GM21529 (cell line): ENCODE results near the gene EXOSC6.
"Not testable (repeated sequence)": the region's sequence is repeated elsewhere in the genome, so short reads cannot be mapped to it uniquely, and the experiment has no call there.

ENCODE experiments used
- ATAC-seq: cut with Tn5 transposase; IDR thresholded peaks from one replicate; pipeline ENCODE4 v1.9.1; 2021; ENCODE audit not compliant: unreplicated experiment

The EXOSC6 gene

DNA sequence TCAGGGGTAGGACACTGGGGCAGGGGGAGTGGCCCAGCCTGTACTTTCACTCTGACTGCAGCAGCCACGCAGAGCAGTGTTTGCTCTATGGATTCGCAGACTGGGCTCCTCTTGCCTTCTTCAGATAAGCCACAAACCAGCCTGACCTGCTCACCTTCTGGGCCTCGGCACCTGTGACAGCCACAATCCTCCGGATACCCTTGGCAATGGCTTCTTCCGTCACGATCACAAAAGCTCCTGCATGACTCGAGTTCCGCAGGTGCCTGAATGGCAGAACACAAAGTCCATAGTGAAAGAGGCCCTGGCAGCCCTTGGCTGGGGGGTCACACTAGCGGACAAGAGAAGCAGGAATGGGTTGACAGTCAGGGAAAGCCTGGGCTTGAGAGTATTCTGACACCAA, 3.8 kb upstream of the EXOSC6 start:
- no peak for ATAC-seq

DNA sequence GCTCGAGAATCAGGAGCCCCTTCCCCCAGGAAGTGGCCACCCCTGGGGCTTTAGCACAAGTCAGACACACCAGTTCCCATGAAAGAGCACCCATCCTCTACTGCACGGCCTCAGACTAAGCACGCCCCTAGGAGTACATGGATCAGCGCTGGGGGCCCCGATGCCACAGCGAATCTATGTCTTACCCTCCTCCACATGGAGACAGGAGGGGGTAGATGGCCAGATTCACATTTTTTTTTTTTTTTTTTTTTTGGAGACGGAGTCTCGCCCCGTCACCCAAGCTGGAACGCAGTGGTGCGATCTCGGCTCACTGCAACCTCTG, 3.2 kb upstream of the EXOSC6 start:
- no peak for ATAC-seq

DNA sequence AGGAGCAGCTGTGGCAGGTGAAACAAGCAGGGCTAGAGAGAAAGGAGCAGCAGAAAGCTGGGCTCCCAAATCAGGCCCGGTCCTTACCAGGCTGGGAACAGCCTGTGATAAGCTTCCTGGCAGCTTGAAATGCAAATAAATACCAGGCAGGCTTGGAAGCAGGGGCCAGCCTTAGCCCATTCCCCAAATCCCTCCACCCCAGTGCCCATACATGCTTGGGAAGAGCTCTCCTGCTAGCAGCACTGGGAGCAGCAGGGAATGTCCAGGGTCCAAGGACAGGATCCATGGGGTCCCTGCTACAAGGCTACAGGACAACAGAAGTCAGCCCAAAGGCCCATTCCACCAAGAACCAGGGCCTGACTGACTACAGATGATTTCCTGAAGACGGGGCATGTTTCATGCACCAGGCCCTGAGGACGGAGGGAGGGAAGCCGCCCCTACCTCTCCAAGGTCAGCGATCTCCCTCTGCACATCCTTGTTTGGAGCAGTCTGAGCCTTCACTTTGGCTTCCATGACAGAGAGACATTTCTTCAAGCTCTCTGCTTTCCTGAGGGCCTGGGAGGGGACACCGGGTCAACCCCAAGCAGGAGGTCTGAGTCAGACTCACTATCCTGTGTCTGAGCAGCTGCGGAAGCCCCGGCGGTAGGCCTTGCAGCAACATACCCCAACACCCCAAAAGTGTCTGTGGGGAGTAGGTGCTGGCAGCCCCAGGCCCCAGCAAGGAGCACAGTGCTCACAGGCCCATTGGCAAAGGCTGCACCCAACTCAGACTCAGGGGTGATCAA, 2.6 kb upstream of the EXOSC6 start:
- no peak for ATAC-seq

DNA sequence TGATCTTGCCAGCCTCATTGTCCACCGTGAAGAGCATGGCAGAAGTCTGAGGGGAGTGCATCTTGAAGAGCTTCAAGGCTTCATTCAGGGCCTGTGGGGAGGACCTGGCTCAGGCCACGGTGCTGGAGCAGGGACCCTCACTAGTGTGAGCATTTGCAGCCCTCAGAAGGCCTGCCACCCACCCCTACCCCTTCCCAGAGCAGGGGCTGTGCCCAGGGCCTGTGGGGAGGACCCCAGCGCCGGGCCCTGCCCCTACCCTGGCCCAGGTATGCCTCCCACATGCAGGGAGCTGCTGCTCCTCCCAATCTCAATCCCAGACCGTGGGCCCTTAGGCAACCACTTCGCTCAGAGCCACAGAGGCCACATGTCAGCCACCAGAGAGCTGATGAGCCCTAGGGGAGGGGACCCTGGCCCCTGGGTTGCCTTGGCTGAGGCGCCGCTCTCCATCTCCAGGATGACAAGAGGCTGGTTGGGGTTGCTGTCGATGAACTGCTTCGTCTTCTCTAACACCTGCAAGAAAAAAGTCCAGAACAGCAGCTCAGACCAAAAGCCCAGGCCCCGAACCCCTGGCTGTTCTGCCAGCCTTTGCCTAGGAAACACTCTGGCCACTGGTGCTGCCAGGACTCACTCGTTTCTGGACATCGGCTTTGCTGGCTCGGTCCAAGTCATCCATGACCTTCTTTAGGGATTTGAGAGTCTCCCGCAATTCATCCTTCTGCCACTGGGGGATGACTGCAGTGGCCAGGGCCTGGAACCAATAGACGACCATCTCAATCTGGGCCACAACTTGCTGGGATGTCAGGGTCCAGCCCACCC, 1.8 kb upstream of the EXOSC6 start:
- no peak for ATAC-seq

DNA sequence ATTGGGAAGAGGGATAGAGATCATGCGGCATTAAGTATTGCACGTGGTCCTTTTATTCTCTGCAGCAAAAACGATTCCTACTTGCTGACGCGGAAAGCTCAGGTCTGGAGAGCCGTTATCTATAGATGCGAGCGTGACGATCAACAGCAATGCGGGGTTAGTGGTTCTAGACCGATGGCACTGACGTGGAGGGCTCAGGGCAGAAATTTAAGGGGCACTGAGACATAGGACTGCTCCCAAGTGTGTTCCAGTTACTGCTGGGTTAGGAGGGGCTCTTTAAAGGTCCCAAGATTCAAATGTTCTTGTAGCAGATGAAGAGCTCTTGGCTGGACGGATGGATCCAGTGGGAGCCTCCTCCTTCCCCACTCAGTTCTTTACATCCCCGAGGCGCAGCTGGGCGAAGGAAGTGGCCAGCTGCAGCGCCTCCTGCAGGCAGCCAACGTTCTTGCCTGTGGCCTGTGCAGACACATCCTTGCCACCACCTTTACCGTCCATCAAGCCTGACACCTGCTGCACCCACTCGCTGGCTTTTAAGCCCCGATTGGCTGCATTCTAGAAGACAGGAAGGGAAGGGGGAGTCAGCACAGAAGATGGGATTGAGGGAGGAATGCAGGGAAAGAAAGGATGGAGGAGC, 732 bp upstream of the EXOSC6 start:
- ATAC-seq, result no peak

DNA sequence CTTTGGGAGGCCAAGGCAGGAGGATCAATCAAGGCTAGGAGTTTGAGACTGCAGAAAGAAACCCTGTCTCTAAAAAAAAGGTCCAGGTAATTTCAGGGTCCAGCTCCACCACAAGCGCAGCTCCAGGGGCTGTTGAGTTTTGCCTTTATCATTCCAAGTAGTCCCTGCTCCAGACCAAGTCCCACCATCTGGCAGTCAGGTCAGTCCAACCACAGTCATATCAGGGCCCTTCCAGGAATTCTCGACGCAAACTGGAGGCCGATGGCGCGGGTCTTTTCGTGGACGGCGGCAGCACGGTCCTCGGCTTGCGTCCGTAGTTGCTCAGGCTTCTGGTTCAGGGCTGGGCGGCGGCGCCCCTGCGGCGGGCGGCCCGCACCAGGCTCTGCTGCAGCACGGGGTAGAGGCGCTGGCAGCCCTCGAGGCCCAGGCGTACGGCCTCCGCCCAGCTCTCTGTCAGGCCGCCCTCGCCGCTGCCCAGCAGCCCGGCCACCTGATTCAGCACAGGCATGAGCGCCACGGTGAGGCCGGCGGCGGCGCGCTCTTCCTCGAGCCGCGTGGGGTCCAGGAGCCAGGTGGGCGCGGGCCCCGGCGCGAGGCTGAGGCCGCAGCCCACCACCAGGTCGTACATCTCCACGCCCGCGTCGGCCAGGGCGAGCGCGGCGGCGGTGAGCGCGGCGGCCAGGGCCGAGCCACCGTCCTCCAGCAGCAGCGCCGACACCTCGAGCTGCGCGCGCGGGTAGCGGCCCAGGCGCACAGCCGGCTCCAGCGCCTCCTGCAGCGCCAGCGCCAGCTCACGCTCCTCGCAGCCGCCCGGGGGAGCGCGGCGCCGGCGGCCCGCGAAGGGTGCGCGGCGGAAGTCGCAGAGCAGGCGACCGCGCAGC, 752 bp downstream of the EXOSC6 start:
- peak; percentile 38 for ATAC-seq

DNA sequence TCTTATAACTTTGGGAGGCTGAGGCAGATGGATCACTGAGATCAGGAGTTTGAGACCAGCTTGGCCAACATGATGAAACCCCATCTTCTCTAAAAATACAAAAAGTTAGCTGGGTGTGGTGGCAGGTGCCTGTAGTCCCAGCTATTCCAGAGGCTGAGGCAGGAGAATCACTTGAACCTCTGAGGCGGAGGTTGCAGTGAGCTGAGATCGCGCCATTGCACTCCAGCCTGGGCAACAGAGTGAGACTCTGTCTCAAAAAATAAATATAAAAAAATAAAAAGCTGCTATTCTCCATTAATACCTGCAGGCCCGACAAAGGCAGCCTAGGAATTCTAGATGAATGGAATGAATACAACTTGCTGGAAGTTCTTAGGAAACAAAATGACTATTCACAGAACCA, 2.0 kb downstream of the EXOSC6 start:
- not testable (repeated sequence) for ATAC-seq

DNA sequence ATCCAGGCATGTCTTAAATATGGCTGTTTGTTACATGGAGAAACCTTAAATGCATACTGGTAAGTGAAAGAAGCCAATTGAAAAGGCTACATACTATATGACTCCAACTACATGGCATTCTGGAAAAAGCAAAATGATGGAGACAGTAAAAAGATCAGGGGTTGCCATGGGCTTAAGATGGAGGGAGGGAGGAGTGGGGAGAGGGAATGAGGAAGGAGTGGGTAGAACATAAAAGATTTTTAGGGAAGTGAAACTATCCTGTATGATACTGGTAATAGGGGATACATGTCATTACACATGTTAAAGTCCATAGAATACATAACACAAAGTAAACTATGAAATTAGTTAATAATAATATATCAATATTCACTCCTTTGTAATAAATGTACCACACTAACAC, 13.0 kb downstream of the EXOSC6 start:
- not testable (repeated sequence) for ATAC-seq

DNA sequence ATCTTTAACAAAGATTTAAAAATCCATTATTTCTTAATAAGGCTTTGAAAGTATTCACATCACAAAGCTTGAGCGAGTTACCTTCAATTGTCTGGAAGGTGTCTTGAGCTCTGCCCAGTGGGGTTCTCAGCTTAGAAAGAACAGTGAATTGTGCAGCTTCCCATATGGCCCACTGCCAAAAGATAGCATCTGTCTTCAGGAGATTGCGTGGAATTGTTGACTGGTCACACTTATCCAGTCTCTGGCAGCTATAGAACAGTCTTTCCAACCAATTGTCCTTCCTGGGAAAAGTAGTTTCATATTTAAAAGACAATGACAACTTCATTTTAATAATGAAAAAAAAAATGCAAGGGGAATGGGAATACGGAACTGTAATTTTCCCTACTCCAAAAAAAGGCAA, 19.9 kb downstream of the EXOSC6 start:
- not testable (repeated sequence) for ATAC-seq

DNA sequence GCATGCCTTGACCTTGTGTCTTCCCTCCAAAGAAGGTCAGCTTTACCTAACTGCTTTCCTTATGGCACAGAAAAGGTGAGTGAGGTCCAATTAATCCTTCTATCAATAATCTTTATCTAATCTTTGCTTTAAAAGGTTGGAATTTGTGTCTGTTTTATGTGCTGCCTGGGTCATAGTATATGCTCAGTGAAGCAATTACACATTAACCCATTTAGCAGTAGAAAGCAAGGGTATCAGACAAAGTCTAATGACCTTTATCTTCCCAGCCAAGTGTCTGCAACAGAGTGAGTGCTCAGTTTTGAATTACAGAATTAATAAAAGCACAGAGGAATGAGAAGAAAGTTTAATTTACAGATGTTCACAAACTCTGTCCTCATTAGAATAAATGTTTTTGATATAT, 25.7 kb downstream of the EXOSC6 start:
- ATAC-seq, result not testable (repeated sequence)

DNA sequence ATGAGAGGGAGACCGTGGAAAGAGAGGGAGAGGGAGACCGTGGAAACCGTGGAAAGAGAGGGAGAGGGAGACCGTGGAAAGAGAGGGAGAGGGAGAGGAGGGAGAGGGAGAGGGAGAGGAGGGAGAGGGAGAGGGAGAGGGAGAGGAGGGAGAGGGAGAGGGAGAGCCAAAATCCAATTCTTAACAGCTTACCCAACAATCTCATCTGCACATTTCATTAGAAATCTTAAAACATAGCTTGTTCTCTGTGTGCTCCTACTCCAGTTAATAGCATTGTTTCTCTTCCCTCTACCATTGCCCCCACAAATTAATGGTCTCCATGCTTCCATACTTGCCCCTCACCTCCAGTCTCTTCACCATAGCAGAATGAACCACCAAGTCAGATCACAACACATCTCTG, 26.3 kb downstream of the EXOSC6 start:
- ATAC-seq, result not testable (repeated sequence)

DNA sequence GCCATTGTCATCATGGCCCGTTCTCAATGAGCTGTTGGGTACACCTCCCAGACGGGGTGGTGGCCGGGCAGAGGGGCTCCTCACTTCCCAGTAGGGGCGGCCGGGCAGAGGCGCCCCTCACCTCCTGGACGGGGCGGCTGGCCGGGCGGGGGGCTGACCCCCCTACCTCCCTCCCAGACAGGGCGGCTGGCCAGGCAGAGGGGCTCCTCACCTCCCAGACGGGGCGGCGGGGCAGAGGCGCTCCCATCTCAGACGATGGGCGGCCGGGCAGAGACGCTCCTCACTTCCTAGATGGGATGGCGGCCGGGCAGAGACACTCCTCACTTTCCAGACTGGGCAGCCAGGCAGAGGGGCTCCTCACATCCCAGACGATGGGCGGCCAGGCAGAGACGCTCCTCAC, 27.1 kb downstream of the EXOSC6 start:
- not testable (repeated sequence) for ATAC-seq

DNA sequence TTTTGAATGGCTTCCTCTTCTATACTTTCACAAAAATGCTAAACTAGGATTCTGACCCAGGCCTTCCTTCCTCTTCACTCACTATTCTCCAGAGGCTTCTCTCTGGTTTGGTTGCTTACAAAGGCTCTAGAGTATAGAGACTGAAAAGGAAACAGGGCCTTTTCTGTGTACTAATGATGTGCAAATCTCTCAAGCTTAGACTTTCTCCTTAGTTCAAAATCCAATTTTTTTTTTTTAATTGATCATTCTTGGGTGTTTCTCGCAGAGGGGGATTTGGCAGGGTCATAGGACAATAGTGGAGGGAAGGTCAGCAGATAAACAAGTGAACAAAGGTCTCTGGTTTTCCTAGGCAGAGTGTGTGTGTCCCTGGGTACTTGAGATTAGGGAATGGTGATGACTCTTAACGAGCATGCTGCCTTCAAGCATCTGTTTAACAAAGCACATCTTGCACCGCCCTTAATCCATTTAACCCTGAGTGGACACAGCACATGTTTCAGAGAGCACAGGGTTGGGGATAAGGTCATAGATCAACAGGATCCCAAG, 27.7 kb downstream of the EXOSC6 start:
- ATAC-seq, result not testable (repeated sequence)

DNA sequence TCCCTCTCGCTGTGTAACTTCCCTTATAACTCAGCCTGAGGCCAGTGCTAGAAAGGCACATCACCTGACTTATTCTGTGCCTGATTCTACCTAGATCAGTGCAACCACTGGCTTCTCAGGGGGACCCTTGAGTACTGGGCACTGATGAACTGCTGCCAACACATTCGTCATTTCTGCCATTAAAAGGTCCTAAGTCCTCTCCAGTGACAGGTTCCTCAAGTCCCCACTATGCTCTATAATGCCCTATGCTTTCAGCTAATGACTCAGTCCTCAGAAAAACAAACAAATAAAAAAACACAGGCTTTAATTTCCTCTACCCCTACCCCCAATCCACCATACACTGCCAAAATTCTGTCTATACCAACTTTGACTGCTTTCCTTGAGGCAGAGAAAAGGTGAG, 28.5 kb downstream of the EXOSC6 start:
- not testable (repeated sequence) for ATAC-seq

DNA sequence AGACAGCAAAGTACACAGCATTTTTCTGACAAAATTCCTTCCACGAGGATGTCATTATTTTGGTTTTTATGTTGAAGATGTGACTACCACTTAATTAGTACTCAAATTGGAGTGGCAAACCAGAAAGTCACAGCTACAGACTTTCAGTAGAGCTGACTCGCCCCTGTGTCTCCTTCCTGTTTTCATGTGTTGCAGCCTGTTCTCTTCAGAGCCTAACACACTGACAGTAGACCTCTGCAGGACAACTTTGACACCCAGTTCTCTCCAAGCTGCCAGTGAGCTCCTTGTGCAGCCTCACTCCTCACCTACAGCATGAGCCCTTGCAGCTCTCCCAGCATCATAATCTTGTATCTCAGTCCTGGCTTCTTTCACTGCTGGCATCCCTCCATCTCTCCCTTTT, 29.2 kb downstream of the EXOSC6 start:
- ATAC-seq, result not testable (repeated sequence)

DNA sequence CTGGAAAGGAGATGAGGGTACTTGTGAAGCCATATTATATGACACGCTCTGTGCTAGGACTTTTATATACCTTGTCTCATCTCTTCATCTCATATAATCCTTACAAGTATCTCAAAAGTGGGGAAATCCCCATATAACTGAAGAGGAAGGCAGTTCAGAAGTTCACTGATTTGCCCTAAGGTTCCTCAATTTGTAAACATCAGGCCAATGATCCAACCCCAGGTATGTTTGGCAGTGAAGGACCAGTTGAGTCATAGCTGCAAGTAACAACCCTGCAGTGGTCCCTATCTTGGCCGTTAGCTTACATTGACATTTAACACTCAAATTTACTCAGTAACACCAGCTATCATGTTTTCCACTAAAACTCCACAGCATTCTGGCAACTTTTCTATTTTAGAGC, 33.2 kb downstream of the EXOSC6 start:
- not testable (repeated sequence) for ATAC-seq

DNA sequence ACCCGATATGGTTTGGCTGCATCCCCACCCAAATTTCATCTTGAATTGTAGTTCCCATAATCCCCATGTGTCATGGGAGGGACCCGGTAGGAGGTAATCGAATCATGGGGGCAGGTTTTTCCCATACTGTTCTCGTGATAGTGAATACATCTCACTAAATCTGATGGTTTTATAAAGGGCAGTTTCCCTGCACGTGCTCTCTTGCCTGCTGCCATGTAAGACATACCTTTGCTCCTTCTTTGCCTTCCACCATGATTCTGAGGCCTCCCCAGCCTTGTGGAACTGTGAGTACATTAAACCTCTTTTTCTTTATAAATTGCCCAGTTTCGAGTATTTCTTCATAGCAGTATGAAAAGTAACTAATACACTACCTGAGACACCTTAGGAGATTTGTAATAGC, 45.4 kb downstream of the EXOSC6 start:
- not testable (repeated sequence) for ATAC-seq

DNA sequence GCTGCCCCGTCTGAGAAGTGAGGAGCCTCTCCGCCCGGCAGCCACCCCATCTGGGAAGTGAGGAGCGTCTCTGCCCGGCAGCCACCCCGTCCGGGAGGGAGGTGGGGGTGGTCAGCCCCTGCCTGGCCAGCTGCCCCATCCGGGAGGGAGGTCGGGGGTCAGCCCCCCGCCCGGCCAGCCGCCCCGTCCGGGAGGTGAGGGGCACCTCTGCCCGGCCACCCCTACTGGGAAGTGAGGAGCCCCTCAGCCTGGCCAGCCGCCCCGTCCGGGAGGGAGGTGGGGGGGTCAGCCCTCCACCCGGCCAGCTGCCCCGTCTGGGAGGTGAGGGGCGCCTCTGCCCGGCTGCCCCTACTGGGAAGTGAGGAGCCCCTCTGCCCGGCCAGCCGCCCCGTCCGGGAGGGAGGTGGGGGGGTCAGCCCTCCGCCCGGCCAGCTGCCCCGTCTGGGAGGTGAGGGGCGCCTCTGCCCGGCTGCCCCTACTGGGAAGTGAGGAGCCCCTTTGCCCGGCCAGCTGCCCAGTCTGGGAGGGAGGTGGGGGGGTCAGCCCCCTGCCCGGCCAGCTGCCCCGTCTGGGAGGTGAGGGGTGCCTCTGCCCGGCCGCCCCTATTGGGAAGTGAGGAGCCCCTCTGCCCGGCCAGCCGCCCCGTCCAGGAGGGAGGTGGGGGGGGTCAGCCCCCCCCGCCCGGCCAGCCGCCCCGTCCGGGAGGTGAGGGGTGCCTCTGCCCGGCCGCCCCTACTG, 46.9 kb downstream of the EXOSC6 start:
- not testable (repeated sequence) for ATAC-seq

DNA sequence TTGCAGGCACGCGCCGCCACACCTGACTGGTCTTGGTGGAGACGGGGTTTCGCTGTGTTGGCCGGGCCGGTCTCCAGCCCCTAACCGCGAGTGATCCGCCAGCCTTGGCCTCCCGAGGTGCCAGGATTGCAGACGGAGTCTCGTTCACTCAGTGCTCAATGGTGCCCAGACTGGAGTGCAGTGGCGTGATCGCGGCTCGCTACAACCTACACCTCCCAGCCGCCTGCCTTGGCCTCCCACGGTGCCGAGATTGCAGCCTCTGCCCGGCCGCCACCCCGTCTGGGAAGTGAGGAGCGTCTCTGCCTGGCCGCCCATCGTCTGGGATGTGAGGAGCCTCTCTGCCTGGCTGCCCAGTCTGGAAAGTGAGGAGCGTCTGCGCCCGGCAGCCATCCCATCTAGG, 47.7 kb downstream of the EXOSC6 start:
- not testable (repeated sequence) for ATAC-seq

DNA sequence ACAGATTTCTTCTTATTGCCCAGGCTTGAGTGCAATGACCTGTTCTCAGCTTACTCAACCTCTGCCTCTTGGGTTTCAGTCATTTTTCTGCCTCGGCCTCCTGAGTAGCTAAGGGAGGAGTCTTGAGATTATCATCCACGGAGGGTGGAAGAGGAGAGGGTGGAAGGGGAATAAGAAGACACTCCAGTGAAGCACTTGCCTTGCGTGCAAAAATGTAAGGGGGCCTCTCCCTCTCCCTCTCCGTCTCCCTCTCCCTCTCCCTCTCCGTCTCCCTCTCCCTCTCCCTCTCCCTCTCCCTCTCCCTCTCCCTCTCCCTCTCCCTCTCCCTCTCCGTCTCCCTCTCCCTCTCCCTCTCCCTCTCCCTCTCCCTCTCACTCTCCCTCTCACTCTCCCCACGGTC, 48.2 kb downstream of the EXOSC6 start:
- not testable (repeated sequence) for ATAC-seq
